Activated CD8-positive, alpha-beta memory T cell treated with anti-CD3 and anti-CD28 coated beads, Interleukin-2, amount 10 ng/mL, durations not matched to agents 7 days and 5 days (primary cell): ENCODE results near the gene FNDC3B. TPM values are rescaled to one million over a fixed set of nuclear protein-coding genes. Genes with fewer than 3 reads are reported as not detected.
"Not testable (repeated sequence)": the region's sequence is repeated elsewhere in the genome, so short reads cannot be mapped to it uniquely, and the experiment has no call there.

ENCODE experiments used
- ATAC-seq: fragments of 150-1000 bp; cut with Tn5 transposase; one replicate; pipeline ENCODE4 v1.10.0; 2021; ENCODE audit warnings: moderate library complexity
- CTCF ChIA-PET: fragments of 350-600 bp; sonication (Branson Sonifier 250); formaldehyde crosslinking; loops from one replicate; lab custom pipeline; 2021; ENCODE audit warnings: antibody characterized with exemption; lab: Charles Lee
- DNase-seq: peaks from one replicate; pipeline ENCODE4 v3.0.0-alpha.2; 2020
- H3K27ac Mint-ChIP-seq: one replicate; pipeline ENCODE4 v1.8.0; 2021; ENCODE audit warnings: mild to moderate bottlenecking, mixed read lengths
- H3K27me3 Mint-ChIP-seq: one replicate; pipeline ENCODE4 v1.8.0; 2021; ENCODE audit warnings: mixed read lengths
- H3K36me3 Mint-ChIP-seq: one replicate; pipeline ENCODE4 v1.8.0; 2021; ENCODE audit warnings: mild to moderate bottlenecking, mixed read lengths
- H3K4me1 Mint-ChIP-seq: one replicate; pipeline ENCODE4 v1.8.0; 2021; ENCODE audit warnings: mixed read lengths
- H3K4me3 Mint-ChIP-seq: one replicate; pipeline ENCODE4 v1.8.0; 2021; ENCODE audit warnings: mild to moderate bottlenecking, moderate library complexity, mixed read lengths
- H3K9me3 Mint-ChIP-seq: one replicate; pipeline ENCODE4 v1.8.0; 2022; ENCODE audit warnings: low read depth, mixed read lengths
- total RNA-seq, 2 experiments: library from RNA; stranded (reverse); gene quantifications; one replicate each; pipeline ENCODE4 v1.2.3, GENCODE V29; 2021

FNDC3B gene
- total RNA-seq, 2 experiments from 2014 or later = 25.4 to 31.1 TPM

DNA sequence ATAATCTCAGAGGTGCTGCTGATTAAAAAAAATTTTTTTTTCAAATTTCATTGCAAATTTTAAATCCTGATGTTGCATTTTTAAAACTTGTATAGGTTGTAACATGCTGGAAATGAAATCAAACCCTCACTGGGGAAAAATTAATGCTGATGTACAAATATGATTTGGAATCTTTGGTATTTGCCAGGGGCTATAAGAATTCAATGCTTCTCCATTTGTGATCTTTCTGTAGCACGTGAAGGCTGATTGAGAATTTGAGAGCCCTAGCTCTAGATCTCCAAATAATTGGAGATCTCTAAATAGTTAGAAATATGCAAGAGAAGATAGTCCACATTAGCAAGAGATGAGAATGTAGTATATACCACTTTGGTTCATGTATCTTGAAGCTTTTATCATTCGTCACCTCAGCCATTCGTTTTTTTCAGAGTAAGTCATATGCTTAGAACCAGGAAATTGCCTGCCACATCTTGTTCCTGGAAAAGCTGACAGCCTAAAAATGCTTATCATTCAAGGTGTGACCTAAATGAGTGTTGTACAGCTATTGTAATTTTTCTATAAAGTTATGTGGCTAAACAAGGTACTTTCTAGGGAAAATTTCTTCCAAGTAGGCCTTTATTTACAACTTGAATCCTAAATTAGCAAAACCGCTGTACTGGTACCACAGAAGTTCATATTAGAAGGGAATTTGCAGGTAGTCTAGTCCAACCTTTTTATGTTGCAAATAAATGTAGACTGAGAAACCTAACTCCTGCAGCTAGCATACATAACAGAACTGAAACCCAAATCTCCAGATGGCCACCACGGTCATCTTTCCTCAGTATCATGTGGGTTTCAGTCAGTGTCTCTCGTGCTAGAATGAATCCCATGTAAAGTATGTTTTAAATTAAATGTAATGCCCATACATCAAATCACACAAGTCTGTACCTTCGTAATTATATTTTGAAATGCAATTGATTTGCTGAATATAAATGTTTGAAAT, 48.5 kb downstream of the FNDC3B start:
- CTCF ChIA-PET = interaction anchor here (0.8 to 1.8 kb wide), 7 partner anchors 14 to 244 kb away, joined by 3 to 5 read pairs (median 4); no protein-coding TSS in a partner anchor
- no peaks in the 10 kb centered on the region for H3K9me3 Mint-ChIP-seq

DNA sequence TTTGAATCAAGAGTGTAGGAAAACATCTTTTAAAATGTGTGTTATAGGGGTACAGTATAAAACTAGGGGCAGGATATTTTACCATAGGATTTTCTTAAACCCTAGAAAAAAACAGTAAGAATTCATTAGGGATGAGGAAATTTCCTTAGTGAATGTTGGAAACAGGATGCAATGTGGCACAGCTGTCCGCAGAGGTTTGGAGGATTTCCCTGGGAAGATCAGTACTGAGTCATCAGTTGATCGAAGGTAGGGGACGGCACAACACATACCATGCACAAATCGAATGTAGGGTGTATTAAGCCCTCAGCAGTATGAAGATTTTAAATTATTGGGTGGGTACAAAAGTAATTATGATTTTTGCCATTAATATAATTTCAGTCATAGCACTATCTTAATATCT, 49.9 kb downstream of the FNDC3B start:
- no peak for DNase-seq
- Mint-ChIP-seq H3K4me1 (peaks cover 49% of the 10 kb centered on the region), H3K4me3 (no peak overlapping the region), H3K36me3 (peaks cover 24% of the 10 kb centered on the region), H3K27me3 (no peaks in the 10 kb centered on the region), H3K9me3 (no peaks in the 10 kb centered on the region), H3K27ac (no peak overlapping the region)
- ATAC-seq = no peak
- CTCF ChIA-PET = interaction anchor here (0.5 to 1.8 kb wide), 4 partner anchors 15 to 624 kb away, joined by 3 to 5 read pairs (median 4); no protein-coding TSS in a partner anchor

More for the DNA sequence above, 48.5 kb downstream of the FNDC3B start:
- H3K27ac Mint-ChIP-seq = peak overlapping the region; percentile 79
- H3K27me3 Mint-ChIP-seq = no peaks in the 10 kb centered on the region
- DNase-seq (peak; percentile 51), ATAC-seq (peak; percentile 57)
- peaks cover 48% of the 10 kb centered on the region for H3K4me1 Mint-ChIP-seq
- peaks cover 23% of the 10 kb centered on the region for H3K36me3 Mint-ChIP-seq
- H3K4me3 Mint-ChIP-seq = peak overlapping the region; percentile 19

DNA sequence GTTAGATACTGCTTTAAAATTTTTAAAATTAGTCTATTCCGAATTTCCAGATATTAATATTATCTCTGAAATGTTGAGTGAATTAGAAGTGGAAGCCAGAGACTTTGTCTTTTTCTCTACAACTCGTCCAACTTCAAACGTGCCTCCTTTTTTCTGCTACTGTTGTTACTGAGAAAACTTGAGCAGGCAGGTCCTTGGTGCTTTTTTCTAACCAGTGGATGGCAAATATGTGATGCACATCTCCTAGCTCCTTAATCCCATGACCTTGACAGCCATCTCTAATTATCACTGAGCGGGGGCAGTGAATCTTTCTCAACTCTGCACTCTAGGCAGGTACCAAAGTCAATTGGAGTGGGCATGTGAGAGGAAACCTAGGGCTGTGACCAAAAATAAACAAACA, 50.7 kb downstream of the FNDC3B start:
- Mint-ChIP-seq H3K36me3 (peaks cover 19% of the 10 kb centered on the region), H3K4me3 (no peak overlapping the region), H3K9me3 (no peaks in the 10 kb centered on the region), H3K27me3 (no peaks in the 10 kb centered on the region), H3K4me1 (peaks cover 49% of the 10 kb centered on the region), H3K27ac (no peak overlapping the region)
- ATAC-seq (no peak), DNase-seq (no peak)
- CTCF ChIA-PET = no interaction called here

DNA sequence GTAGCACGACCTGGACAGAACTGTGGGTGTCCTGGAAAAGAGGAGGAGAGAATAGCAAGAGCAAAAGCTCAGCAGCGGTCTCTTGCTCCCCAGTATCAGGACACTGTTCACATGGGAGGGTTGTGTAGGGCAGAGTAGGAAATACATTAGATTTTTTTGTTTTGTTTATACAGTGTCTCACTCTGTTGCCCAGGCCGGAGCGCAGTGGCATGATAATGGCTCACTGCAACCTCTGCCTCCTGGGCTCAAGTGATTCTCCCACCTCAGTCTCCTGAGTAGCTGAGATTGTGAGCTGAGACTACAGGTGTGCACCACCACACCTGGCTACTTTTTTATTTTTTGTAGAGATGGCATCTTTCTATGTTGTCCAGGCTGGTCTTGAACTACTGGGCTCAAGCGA, 53.3 kb downstream of the FNDC3B start:
- no peak overlapping the region for H3K4me3 Mint-ChIP-seq
- peaks cover 15% of the 10 kb centered on the region for H3K36me3 Mint-ChIP-seq
- H3K4me1 Mint-ChIP-seq = peaks cover 50% of the 10 kb centered on the region
- ATAC-seq (no peak), DNase-seq (no peak)
- CTCF ChIA-PET = interaction anchor here (0.7 to 1.2 kb wide), 2 partner anchors 10 to 57 kb away, joined by 3 to 6 read pairs; no protein-coding TSS in a partner anchor
- no peaks in the 10 kb centered on the region for H3K27me3 Mint-ChIP-seq
- H3K27ac Mint-ChIP-seq = no peak overlapping the region
- no peaks in the 10 kb centered on the region for H3K9me3 Mint-ChIP-seq

DNA sequence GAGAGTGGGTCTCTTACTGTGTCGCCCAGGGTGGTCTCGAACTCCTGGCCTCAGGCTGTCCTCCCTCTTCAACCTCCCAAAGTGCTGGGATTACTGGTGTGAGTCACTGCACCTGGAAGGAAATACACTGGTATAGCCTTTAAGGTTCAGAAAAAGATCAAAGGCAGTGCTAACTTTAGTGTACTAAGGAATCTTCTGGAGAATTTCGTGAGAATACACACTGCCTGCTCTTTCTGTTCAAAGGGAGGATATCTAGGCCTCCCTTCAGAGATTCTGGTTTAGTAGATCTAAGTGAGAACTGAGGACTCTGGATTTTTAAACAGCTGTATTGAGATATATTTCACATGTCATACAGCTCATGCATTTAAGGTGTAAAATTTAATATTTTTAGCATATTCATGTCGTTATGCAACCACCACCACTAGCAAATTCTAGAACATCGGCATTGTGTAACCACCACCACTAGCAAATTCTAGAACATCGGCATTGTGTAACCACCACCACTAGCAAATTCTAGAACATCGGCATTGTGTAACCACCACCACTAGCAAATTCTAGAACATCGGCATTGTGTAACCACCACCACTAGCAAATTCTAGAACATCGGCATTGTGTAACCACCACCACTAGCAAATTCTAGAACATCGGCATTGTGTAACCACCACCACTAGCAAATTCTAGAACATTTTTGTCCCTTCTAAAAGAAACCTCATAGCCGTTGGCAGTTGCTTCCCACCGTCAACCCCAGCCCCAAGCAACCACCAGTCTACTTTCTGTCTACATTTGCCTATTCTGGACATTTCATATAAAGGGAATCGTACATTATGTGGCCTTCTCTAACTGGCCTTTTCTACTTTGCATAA, 54.4 kb downstream of the FNDC3B start:
- H3K9me3 Mint-ChIP-seq, CTCF ChIA-PET, H3K4me3 Mint-ChIP-seq, DNase-seq, H3K27ac Mint-ChIP-seq, ATAC-seq, H3K27me3 Mint-ChIP-seq: not testable (repeated sequence)
- peaks cover 47% of the 10 kb centered on the region for H3K4me1 Mint-ChIP-seq
- peaks cover 14% of the 10 kb centered on the region for H3K36me3 Mint-ChIP-seq

DNA sequence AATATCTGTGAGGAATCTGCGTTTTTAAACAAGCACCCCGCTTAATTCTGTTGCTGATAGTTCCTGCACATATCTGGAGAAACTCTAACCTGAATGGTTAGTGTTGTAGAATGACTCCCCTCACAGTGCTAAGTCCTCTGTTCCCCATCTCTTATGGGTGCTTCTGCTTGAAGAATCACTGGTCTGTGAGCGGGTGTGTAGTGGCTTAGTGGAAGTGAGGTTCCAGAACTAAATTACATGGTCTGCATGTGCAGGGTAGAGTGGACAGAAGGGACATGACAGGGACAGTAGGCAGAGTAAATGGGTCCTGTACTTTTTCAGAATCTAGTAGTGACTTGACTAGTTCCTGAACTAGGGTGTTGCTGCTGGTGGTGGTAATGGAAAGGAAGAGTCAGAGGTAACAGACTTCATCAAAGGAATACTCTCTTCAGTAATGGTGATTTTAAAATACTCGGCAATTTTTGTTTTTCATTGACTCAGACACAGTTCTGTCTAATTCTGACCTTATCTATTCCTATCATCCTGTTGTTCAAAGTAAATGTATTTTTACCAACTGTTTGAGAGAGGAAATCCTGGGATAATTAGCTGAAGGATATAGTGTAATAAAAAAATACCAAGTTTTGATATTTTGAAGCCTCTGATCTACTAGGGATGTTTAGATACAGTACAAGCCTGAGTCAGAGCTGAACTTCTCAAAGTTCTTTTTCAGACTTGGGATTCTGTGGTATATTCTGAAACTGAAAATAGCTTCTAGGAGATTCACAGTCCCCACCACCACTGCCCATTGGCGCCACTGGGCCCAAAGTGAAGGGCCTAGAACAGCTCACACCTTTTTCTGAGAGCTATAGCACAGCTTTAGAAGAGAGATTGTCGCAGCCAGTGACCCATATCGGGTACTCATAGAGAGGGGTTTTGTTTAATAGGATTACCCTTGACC, 55.5 kb downstream of the FNDC3B start:
- H3K27ac Mint-ChIP-seq = peak overlapping the region; percentile 51
- ATAC-seq (peak; percentile 91), DNase-seq (peak; percentile 74)
- H3K4me1 Mint-ChIP-seq = peaks cover 53% of the 10 kb centered on the region
- CTCF ChIA-PET = interaction anchor here (0.6 to 1.7 kb wide), 6 partner anchors 9 to 237 kb away, joined by 3 to 6 read pairs (median 4); no protein-coding TSS in a partner anchor
- H3K9me3 Mint-ChIP-seq = no peaks in the 10 kb centered on the region
- no peak overlapping the region for H3K4me3 Mint-ChIP-seq
- peaks cover 12% of the 10 kb centered on the region for H3K36me3 Mint-ChIP-seq
- H3K27me3 Mint-ChIP-seq = no peaks in the 10 kb centered on the region

DNA sequence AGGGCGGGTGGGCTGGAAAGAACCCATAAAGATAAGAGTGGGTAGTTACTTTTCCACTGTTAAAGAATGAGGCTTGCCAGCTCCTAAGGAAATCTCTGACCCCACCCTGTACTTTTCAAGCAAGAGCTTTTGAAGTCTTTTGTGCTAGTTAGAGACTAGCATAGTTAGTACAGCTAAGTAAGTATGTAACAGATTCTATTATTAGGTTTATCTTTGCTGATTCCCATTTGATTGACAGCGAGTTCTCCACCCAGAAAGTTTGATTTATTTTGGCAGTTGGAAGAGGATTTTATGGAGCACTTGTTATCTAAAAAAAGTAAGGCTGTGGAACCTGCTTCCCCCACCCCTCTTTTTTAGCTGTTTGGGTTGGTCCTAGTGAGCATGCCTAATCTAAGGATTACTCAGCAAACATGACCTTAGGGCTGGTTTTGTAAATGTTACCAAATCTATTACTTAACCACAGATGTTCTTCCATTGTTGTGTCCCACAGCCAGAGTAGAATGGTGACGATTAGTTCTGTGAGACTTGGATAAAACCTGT, 57.6 kb downstream of the FNDC3B start:
- Mint-ChIP-seq H3K4me3 (no peak overlapping the region), H3K27ac (no peak overlapping the region), H3K4me1 (peaks cover 52% of the 10 kb centered on the region), H3K9me3 (no peaks in the 10 kb centered on the region), H3K27me3 (no peaks in the 10 kb centered on the region), H3K36me3 (peaks cover 12% of the 10 kb centered on the region)
- DNase-seq = no peak
- ATAC-seq = no peak
- CTCF ChIA-PET = interaction anchor here (0.8 kb wide), 1 partner anchor 43 kb away, joined by 3 read pairs; no protein-coding TSS in a partner anchor

DNA sequence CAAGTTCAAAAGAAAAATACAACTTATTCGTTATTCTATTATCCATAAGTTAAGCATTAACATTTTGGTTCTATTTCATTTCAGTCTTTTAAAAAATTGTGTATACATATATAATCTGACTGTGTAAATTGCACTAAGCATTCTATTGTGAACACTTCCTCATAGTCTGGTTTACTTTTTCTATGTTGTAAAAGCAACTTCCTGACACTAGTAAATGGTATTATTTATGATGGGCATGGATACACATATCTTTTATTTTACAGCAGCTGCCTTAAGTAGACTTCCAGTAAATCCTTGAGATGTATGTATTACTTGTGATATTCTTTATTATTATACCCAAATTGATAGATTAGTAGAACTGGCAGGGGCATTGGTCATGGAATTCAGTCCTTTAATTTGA, 58.2 kb downstream of the FNDC3B start:
- DNase-seq = no peak
- CTCF ChIA-PET = interaction anchor here (0.8 kb wide), 1 partner anchor 44 kb away, joined by 3 read pairs; no protein-coding TSS in a partner anchor
- peaks cover 55% of the 10 kb centered on the region for H3K4me1 Mint-ChIP-seq
- H3K27me3 Mint-ChIP-seq = no peaks in the 10 kb centered on the region
- H3K9me3 Mint-ChIP-seq = no peaks in the 10 kb centered on the region
- no peak for ATAC-seq
- no peak overlapping the region for H3K27ac Mint-ChIP-seq
- no peak overlapping the region for H3K4me3 Mint-ChIP-seq
- peaks cover 11% of the 10 kb centered on the region for H3K36me3 Mint-ChIP-seq

DNA sequence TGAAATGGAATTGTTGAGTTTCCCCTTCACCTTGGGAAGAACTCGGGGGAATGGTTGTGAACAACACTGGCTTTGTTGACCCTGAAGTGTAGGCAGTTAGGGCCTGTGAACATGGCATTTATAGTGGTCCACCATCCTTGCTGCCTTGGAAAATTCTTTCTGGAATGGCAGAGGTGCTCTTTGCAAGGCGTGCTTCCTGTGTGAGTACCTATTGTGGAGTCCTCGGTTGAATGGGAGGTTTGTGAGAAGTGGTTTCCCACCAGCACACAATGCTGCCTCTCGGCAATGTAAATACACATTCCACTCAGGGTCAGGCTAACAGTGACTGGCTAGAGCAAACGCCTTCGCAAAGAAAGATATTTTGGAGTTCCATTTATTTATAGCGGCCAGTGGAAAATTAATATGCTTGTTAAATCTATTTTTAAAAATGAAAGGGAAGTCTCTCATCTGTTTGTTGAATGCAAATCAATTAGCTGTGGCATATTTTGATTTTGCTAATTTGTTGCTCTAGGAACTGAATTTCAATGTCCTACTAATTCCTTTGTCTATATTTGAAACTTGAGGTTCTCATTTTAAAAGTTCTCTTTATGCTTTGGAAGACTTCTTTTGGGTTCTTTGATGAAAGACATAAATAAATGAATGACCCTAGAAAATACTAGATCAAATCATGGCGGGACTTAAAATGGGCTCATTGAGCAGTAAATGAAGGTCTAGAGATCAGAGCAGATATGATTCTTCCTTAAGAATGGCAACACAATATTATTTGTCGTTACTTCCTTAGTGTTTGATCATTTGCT, 59.5 kb downstream of the FNDC3B start:
- CTCF ChIA-PET = no interaction called here
- Mint-ChIP-seq H3K4me3 (no peak overlapping the region), H3K36me3 (peaks cover 9% of the 10 kb centered on the region), H3K27ac (no peak overlapping the region), H3K9me3 (no peaks in the 10 kb centered on the region), H3K27me3 (no peaks in the 10 kb centered on the region), H3K4me1 (peaks cover 64% of the 10 kb centered on the region)
- ATAC-seq = no peak
- no peak for DNase-seq

DNA sequence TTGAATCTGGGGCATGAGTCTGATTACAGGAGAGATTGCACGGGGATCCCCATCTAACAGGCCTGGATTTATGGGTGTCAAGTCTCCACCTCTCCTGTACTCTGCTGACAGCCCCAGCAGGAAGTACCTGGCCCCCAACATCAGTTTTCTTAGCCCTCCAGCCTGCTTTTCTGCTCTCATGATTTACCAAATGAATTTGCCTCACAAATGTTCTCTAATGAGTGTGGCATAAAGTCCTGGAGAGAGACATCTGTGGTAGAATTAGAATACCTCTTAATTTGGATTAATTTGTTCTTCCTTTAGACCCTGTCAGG, 60.1 kb downstream of the FNDC3B start:
- Mint-ChIP-seq H3K27me3 (peaks cover 2% of the 10 kb centered on the region), H3K27ac (no peak overlapping the region)

DNA sequence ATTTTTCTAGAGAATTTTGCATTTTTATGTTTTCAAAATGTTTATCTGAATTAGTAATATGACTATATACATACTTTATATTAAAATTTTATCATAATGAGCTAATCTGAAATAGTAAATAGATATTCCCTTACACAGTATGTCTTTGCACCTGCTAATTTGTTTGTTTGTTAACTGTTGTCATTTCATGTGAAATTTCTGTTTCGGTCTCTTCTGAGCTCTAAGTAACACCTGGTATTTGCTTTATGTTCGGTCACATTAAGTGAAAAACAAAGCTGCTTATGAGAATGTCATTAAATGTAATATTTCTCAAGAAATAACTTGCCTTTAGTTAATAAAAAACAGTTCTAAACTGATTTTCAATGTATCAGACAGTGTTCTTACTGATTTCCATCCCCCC, 61.1 kb downstream of the FNDC3B start:
- no peak for ATAC-seq
- no peak overlapping the region for H3K27ac Mint-ChIP-seq
- peaks cover 6% of the 10 kb centered on the region for H3K36me3 Mint-ChIP-seq
- no peak overlapping the region for H3K4me3 Mint-ChIP-seq
- H3K27me3 Mint-ChIP-seq = peaks cover 4% of the 10 kb centered on the region
- DNase-seq = no peak
- CTCF ChIA-PET = interaction anchor here (0.6 to 1.1 kb wide), 2 partner anchors 8 to 16 kb away, joined by 3 to 4 read pairs; no protein-coding TSS in a partner anchor
- H3K4me1 Mint-ChIP-seq = peaks cover 60% of the 10 kb centered on the region
- no peaks in the 10 kb centered on the region for H3K9me3 Mint-ChIP-seq

More for the DNA sequence above, 60.1 kb downstream of the FNDC3B start:
- Mint-ChIP-seq H3K4me1 (peaks cover 61% of the 10 kb centered on the region), H3K9me3 (no peaks in the 10 kb centered on the region), H3K4me3 (no peak overlapping the region), H3K36me3 (peaks cover 6% of the 10 kb centered on the region)
- CTCF ChIA-PET = no interaction called here
- ATAC-seq (no peak), DNase-seq (no peak)
